NK-92 (cell line): ENCODE measurements around the gene GRHPR.
"Not testable (repeated sequence)": the region's sequence is repeated elsewhere in the genome, so short reads cannot be mapped to it uniquely, and the experiment has no call there.

Experiments used
- DNase-seq: peaks from one replicate; lab custom pipeline; 2025; ENCODE audit not compliant: unreplicated experiment; lab: John Stamatoyannopoulos, UW

Gene GRHPR

DNA sequence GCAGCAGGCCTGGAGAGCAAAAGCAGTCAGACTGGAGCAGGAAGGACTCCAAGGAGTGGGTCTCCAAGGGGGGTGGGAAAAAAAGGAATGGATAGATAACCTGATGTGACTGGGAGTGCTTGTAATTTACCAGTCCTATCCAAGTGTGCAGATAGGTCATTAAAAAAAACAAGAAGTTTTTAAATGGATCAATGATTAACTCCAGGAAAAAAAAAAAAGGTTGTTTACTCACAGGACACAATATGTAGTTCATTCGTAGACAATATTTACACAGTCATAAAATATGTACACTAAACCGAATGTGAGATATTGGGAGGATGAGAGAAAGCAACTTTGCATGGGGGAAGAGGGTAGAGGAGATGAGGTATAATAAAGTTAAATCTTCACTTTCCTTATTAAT, 22.4 kb downstream of the GRHPR start:
- no peak for DNase-seq

DNA sequence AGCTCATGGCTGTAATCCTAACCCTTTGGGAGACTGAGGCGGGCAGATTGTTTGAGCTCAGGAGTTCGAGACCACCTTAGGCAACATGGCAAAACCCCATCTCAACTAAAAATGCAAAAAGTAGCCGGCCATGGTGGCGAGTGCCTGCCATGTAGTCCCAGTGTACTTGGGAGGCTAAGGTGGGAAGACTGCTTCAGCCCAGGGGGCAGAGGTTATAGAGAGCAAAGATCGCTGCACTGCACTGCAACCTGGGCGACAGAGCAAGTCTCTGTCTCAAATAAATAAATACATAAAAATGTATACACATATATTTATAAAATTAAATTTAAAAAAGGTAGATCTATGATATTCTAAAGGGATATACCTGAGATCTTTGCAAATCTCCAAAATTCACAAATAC, 23.3 kb downstream of the GRHPR start:
- no peak for DNase-seq

DNA sequence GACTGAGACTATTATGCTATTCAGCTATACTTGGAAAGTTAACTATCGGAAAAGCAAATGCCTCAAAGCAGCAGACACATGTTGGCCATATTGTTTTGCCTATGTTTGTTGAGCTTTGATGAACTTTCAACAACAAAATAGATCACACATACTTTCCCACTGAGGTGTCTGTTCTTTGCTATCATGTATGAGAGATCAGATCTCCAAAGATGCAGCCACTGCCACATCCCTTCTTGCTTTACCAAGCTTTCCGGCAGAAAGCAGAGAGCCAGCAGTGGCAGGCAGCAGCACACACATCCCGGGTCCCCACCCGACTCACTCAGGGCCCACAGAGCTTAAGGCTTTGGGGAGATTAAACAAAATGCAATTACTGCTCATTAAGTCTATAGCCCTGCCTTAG, 23.9 kb downstream of the GRHPR start:
- DNase-seq: no peak

DNA sequence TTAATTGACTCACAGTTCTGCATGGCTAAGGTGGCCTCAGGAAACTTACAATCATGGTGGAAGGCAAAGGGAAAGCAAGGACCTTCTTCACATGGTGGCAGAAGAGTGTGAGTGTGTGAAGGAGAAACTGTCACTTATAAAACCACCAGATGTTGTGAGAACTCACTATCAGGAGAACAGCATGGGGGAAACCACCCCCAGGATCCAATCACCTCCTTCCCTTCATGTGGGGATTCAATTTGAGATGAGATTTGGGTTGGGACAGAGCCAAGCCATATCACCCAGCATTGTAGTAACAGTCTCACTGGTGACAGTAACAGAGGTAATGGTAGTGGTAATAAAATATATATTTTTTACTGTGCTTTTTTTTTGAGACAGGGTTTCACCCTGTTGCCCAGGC, 24.6 kb downstream of the GRHPR start:
- no peak for DNase-seq

DNA sequence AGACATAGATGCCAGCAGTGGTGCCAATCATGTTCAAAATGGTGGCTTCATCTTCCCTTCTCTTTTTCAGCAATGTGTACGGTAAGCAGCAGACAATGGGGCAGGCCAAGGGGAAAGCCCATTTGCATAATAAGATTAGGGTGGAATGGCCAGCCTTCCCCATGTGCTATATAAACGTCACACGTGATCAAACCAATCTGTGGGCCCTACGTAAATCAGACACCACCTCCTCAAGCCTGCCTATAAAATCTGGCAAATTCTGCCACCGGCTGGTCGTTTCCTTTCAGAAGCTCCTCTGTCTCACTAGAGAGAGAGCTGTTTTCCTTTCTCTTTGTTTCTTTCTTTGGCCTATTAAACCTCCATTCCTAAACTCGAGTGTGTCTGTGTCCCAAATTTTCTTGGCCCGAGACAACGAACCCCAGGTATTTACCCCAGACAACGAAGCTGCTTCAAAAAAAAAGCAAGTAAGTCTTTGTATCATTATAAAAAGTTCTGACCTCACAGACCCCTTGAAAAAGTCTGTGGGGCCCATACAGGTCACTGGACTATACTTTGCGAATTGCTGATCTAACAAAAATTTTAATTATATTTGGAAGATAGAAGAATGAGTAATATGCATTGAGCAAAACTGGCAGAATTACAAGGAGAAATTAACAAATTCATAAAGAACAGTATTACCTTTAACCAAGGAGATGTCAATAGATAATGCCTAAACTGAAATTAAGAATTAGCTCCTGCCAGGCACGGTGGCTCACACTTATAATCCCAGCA, 27.6 kb downstream of the GRHPR start:
- no peak for DNase-seq

DNA sequence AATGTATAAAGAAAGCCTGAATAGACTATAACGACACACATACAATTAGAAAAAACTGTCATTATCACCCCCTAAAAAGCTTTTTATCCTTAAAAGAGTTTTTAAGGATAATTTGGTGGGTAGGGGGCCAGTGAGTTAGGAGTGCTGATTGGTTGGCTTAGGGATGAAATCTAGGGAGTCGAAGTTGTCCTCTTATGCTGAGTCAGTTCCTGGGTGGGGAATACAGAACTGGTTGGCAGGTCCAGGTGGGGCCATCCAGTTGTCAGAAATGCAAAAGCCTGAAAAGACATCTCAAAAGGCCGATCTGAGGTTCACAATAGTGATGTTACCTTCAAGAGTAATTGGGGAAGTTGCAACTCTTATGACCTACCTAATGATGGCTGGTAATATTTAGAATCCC, 29.1 kb downstream of the GRHPR start:
- DNase-seq: no peak

DNA sequence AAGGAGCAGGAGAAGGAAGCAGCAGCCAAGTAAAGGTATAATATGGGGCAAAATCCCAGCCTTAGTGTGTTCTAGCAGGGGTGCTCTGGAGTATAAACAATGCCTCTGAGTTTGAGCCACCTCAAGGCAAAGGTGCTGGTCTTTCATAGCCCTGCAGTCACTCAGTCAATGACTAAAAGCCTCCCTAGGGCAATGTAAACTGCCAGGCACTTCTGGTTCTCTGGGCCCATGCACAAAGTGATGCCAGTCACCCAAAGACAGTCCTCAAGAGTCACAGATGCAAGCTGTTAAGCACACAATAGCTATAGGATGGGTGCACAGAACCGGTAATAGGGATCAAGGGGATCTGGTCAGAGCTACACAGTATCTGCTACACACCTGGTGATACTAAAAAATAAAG, 30.1 kb downstream of the GRHPR start:
- no peak for DNase-seq

DNA sequence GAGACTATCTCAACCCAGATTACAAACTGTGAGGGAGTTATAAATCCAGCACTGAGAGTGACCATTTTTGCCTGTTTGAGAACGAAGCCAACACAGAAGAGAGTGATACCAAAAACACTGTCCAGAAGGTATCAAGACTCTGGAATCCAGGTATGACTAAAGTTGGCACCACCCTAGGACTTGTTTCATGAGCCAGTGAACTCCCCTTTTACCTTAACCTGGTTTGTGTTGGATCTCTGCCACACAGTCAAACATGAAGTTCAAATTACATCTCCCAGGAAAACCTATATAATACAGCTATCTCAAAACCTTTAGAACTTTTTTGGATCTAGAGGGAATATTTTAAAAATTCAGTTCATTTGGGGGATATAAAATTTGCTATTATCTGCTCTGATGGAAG, 31.3 kb downstream of the GRHPR start:
- no peak for DNase-seq

DNA sequence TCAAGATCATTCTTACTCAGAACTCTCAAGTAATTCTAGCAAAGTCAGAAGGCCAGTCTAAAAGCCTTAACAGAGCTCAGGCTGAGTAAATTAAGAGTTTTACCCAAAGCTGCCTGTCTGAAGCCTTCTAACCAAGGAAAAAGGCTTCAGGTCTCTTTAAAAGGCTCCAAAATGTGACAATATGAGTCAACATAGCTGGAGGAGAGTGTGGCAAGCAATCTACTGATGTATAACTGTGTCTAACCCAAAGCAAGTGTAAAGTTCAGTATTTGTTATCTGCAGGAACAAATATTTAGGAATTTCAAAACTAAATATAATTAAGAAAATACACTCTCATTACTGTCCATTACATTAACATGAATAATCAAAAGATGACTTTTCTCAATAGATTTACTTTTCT, 31.7 kb downstream of the GRHPR start:
- DNase-seq: no peak

DNA sequence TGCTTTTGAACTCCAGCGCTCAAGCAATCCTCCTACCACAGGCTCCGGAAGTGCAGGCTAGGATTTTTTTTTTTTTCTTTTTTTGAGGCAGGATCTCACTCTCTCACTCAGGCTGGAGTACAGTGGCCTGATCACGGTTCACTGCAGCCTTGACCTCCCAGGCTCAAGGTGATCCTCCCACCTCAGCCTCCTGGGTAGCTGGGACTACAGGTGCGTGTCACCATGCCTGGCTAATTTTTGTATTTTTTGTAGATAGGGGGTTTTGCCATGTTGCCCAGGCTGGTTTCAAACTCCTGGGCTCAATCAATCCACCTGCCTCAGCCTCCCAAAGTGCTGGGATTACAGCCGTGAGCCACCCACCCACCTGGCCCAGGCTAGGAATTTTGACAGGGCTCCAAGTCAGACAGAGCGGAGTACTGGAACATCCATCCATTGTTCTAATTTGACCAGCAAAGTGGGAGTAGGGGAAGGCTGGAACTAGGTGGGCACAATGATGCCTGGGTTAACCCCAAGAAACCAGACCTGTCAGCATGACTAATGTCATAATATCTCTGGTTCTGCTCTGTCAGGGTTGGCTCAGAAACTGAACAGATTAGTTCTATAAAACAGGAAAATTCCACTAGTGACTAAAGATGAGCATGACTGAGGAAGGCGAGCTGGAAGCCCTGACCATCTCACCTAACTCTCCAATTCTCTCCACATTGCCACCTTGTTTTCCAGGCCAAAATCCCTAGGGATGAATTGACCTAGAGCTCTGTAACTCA, 33.6 kb downstream of the GRHPR start:
- DNase-seq: no peak

DNA sequence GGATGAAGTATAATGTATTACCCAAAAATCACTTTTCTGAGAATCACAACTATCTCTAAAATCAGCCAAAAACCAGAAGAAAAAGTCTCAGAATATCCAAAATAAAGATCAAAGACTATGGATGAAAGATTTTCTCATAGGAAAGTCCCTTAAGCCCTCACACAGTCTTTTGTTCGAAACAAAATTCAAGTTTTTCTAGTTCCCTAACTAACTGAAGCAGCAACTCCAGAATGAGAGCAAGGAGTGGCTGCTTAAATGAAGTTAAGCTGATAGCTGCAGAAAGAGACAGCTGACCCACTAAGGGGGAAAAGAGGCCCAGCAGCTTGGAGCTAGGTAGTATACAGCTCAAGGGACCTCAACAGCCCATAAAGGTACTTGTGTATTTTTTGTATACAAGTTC, 34.3 kb downstream of the GRHPR start:
- no peak for DNase-seq

DNA sequence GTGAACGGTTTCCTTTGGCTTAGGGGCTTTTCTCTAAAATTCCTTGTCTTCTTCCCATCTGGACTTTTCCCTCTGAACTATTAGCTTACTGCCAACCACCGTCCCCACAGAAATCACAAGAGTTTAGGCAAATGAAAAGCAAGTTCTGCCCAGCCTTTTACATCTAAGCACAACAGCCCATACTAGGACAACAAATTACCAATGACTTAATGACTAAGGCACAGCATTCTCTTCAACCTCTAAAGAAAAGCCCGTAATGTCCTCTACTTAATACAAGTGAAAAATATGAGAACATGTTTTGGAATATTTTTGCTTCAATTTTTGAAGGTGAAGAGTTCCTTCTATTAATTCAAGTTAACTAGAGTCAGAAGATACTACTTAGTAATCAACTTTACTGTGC, 41.5 kb downstream of the GRHPR start:
- no peak for DNase-seq

DNA sequence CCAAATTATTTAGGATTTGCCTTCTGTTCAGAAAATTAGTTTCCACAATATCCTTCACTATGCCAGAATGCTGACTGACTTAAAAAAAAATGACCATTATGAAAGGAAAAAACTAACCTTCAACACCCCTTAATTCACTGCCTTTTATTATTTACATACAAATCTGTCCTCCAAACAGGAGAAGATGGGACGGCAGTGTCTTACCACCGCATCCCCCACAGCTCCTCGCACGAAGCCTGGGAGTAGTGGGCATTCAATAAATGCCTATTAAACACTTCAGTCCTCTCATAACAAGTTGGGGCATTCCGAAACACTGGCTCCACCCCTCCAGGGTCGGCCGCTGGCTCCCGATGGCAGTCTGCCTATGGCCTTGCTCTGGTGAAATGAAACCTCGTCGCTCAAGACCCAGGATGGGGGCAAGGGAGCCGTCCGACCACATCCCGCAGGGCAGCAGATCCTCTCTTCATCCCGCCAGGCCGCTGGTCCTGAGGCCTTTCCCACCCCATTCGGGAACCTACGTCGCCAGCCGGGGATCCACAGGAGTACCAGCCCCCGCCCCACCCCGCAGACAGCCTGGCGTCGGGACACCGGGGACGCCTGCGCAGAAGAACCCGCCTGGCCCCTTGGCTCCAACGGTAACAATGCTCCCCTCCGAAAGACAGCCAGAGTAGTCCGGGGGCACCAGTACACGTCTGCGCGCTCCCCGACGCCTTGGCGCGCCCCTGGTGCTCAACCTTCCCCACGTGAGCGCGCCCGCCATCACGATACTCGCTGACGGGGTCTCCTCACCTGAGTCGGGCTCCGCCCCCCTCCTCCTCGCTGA, 42.1 kb downstream of the GRHPR start:
- DNase-seq: peak; percentile 76

DNA sequence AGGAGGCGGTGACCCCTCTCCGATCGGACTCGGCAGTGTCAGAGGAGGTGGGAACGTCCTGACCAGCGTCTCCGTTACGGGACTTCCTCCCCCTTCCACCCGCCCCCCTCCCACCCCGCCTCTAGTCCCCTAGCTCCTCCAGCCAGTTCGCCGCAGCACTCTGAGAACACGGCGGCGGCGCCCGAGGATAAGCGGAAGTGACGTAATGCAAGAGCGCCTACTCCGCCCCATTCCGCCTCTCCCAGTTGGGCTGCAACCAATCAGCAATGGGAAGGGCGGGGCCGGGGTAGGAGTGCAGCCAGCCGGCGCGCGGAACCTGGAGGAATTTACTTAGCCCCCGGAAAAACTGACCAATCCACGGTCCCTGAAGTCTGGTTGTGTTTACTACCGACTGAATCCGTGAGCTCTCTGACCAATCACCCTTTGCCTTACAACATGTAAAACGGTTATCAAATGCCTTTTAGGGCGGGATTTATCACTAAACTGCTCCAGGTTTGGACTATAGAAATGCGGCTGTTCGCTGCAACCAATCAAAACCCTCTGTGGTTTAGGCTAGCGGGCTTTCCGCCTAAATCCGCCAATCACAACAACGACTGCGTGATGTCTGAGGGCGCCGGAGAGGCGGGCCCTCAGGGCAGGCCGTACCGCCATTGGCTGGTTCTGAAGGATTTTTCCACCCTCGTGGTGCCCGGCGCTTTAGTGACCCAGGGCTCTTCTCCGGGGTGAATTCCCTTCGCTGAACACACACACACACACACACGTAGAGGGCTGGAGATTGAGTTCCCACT, 42.9 kb downstream of the GRHPR start, which contains the start of gene ZBTB5:
Gene ZBTB5 (minus strand): TSS at position 202 of the 788 bp plus-strand sequence. CDS start 22,899 bp downstream, outside the sequence.
- DNase-seq: peak; percentile 96

DNA sequence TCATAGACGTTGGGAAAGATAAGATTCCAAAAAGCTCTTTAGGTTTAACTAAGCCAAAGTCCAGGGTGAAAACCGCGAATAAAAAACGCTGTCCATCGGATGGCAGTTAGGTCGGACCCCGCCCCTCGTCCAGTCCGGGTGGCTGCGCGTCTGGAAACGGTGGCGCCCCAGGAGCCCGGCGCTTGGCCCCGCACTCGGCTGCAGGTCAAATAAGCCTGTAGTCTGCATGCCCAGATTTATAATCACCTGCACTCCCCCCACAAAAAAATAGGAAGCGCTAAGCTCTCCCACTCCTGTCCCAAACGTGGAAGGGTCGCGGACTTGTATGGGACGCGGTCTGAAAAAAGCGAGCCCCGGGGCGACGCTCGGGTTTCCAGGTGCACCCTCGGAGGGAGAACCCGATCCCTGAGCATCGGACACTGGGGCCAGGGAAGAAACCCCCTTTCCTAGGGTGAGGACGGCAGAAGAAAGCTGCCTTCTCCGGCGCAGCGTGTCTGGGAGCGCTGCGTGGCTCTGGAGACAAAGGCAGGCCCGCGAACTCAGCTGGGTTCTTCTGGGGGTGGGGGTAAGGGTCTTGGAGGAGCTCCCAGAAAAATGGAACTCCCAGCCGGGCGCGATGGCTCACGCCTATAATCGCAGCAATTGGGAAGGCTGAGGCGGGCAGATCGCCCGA, 43.7 kb downstream of the GRHPR start:
- DNase-seq: no peak

DNA sequence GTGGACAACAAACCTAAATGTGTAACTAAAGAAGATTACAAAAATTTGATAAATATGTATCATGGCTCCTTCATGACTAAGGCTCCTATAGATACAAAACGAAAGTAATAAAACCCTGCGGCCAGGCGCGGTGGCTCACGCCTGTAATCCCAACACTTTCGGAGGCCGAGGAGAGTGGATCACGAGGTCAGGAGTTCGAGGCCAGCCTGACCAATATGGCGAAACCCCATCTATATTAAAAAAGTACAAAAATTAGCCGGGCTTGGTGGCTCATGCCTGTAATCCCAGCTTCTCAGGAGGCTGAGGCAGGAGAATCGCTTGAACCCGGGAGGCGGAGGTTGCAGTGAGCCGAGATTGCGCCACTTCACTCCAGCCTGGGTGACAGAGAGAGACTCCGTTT, 45.0 kb downstream of the GRHPR start:
- DNase-seq: not testable (repeated sequence)

DNA sequence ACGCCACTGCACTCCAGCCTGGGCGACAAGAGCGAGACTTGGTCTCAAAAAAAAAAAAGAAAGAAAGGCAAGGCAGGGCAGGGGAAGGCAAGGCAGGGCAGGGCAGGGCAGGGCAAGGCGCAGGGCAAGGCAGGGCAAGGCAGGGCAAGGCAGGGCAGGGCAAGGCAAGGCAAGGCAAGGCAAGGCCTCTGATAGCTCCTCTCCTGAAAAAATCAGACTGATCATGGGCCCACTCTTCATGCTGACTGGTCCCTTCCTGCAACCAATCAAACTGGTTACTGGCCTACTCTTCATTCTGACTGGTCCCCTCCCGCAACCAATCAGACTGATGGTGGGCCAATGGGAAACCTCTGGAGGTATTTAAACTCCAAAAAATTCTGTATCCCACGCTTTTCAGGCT, 46.1 kb downstream of the GRHPR start:
- no peak for DNase-seq

DNA sequence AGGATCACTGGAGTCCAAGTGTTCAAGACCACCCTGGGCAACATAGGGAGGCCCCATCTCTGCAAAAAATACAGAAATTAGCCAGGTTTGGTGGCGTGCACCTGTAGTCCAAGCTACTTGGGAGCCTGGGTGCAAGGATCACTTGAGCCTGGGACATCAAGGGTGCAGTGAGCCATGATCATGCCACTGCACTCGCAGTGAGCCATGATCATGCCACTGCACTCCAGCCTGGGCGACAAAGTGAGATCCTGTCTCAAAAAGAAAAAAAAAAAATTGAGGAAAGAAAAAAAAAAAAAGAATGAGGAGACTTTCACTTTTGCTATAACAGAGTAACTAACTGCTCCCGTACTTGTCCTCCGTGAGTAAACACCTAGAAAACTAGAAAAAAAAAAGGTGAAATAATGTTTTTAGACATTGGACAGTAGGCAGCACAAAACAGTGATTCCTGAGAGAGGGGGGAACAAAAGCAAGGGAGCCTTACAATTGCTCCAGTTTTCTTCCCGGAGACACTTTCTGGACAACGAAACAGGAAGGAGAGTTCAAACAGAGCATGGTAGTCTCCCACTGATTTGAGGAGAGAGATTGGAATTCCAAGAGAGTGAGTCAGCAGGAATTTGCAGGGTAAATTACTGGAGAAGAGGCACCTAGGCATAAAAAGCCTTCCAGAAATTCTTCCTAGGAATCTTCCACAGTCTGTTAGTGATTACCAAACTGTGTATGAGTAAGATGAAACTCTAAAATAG, 49.6 kb downstream of the GRHPR start:
- no peak for DNase-seq

DNA sequence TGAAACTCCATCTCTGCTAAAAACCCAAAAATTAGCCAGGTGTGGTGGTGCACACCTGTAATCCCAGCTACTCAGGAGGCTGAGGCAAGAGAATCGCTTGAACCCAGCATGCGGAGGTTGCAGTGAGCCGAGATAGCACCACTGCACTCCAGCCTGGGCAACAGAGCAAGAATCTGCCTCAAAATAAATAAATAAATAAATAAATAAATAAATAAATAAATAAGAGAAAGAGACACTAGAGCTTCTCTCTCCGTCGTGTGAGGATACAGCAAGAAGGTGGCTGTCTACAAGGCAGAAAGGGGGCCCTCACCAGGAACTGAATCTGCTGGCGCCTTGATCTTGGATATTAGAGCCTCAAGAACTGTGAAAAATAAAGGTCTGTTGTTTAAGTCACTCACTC, 51.5 kb downstream of the GRHPR start:
- DNase-seq: not testable (repeated sequence)

DNA sequence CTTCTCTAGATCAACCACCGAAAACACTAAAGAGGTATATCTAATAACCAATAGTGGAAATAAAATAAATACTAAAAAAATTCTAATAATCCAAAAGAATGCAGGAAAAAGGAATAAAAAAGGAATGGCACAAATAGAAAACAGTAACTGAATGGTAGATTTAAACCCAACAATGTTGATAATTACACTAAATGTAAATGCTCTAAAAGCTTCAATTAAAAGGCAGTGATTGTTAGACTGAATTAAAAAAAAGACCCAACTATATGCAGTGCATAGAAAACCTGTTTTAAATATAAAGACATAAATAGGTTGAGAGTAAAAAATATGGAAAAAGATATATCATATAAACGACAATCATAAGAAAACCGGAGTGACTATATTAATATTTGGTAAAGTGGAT, 51.9 kb downstream of the GRHPR start:
- no peak for DNase-seq
